Central memory CD8-positive, alpha-beta T cell (primary cell): Measurements from ENCODE around the gene PLPPR3.
"Not testable (repeated sequence)": the region's sequence is repeated elsewhere in the genome, so short reads cannot be mapped to it uniquely, and the experiment has no call there.

Source experiments
- ATAC-seq: fragments of 150-1000 bp; cut with Tn5 transposase; replicated peaks from 2 replicates; pipeline ENCODE4 v1.10.0; 2022; ENCODE audit warnings: mild to moderate bottlenecking, moderate FRiP score, moderate number of reproducible peaks; ENCODE audit not compliant: poor library complexity, severe bottlenecking; ENCODE audit errors: extremely low read depth
- DNase-seq, 2 donors: peaks; one replicate each; pipeline ENCODE4 v3.0.0; 2021; ENCODE audit warnings: low spot score in 2 of 2
- H3K27ac Mint-ChIP-seq: one replicate; pipeline ENCODE4 v1.8.0; 2022; ENCODE audit warnings: low read depth, mild to moderate bottlenecking, moderate library complexity, mixed read lengths
- H3K27me3 Mint-ChIP-seq: one replicate; pipeline ENCODE4 v1.8.0; 2022; ENCODE audit warnings: mixed read lengths
- H3K36me3 Mint-ChIP-seq: one replicate; pipeline ENCODE4 v1.8.0; 2022; ENCODE audit warnings: mild to moderate bottlenecking, moderate library complexity, mixed read lengths; ENCODE audit not compliant: insufficient read depth
- H3K4me1 Mint-ChIP-seq: one replicate; pipeline ENCODE4 v1.8.0; 2022; ENCODE audit warnings: mixed read lengths
- H3K4me3 Mint-ChIP-seq: one replicate; pipeline ENCODE4 v1.8.0; 2022; ENCODE audit warnings: mild to moderate bottlenecking, moderate library complexity, mixed read lengths
- H3K9me3 Mint-ChIP-seq: one replicate; pipeline ENCODE4 v1.8.0; 2022; ENCODE audit warnings: mixed read lengths

The PLPPR3 gene

GRCh38 chr19:850221-850978 lies 28.6 kb upstream of the PLPPR3 start:
- ATAC-seq (no peak), DNase-seq (no peak)
- H3K9me3 Mint-ChIP-seq: no peaks in the 10 kb centered on the region
- H3K4me1 Mint-ChIP-seq: no peaks in the 10 kb centered on the region
- H3K27me3 Mint-ChIP-seq: peaks cover 46% of the 10 kb centered on the region
- H3K36me3 Mint-ChIP-seq: peaks cover 4% of the 10 kb centered on the region
- H3K4me3 Mint-ChIP-seq: no peak overlapping the region
- H3K27ac Mint-ChIP-seq: no peak overlapping the region

- H3K27ac Mint-ChIP-seq, ATAC-seq, H3K9me3 Mint-ChIP-seq, H3K4me1 Mint-ChIP-seq, H3K36me3 Mint-ChIP-seq, DNase-seq, H3K4me3 Mint-ChIP-seq: not testable (repeated sequence)
- peaks cover 58% of the 10 kb centered on the region for H3K27me3 Mint-ChIP-seq
Observed at GRCh38 chr19:849195-849594, 27.4 kb upstream of the PLPPR3 start.

- Mint-ChIP-seq H3K4me1 (peaks cover 6% of the 10 kb centered on the region), H3K9me3 (no peaks in the 10 kb centered on the region), H3K4me3 (no peak overlapping the region), H3K27ac (no peak overlapping the region), H3K27me3 (peaks cover 62% of the 10 kb centered on the region), H3K36me3 (peaks cover 4% of the 10 kb centered on the region)
- ATAC-seq (no peak), DNase-seq (no peak)
Observed at GRCh38 chr19:848386-848921, 26.7 kb upstream of the PLPPR3 start.

GRCh38 chr19:845707-846521 lies 24.2 kb upstream of the PLPPR3 start:
- no peak overlapping the region for H3K4me3 Mint-ChIP-seq
- H3K4me1 Mint-ChIP-seq: peaks cover 6% of the 10 kb centered on the region
- ATAC-seq (no peak), DNase-seq (no peak)
- H3K27ac Mint-ChIP-seq: no peak overlapping the region
- H3K9me3 Mint-ChIP-seq: peaks cover 5% of the 10 kb centered on the region
- H3K27me3 Mint-ChIP-seq: peaks cover 80% of the 10 kb centered on the region
- H3K36me3 Mint-ChIP-seq: peaks cover 7% of the 10 kb centered on the region

- ATAC-seq (peak; percentile 52), DNase-seq (no peak)
- Mint-ChIP-seq H3K36me3 (peaks cover 7% of the 10 kb centered on the region), H3K4me3 (no peak overlapping the region), H3K4me1 (peaks cover 6% of the 10 kb centered on the region), H3K9me3 (peaks cover 5% of the 10 kb centered on the region), H3K27ac (no peak overlapping the region), H3K27me3 (peaks cover 76% of the 10 kb centered on the region)
Observed at GRCh38 chr19:844546-844971, 22.8 kb upstream of the PLPPR3 start.

GRCh38 chr19:843836-844545 lies 22.2 kb upstream of the PLPPR3 start:
- DNase-seq (no peak), ATAC-seq (no peak)
- H3K9me3 Mint-ChIP-seq: peaks cover 5% of the 10 kb centered on the region

GRCh38 chr19:843180-843835 lies 21.6 kb upstream of the PLPPR3 start:
- ATAC-seq (no peak), DNase-seq (no peak)
- H3K4me3 Mint-ChIP-seq: no peak overlapping the region
- peaks cover 64% of the 10 kb centered on the region for H3K27me3 Mint-ChIP-seq
- H3K27ac Mint-ChIP-seq: no peak overlapping the region
- H3K36me3 Mint-ChIP-seq: peaks cover 9% of the 10 kb centered on the region
- H3K4me1 Mint-ChIP-seq: peaks cover 6% of the 10 kb centered on the region
- H3K9me3 Mint-ChIP-seq: peaks cover 5% of the 10 kb centered on the region

More at GRCh38 chr19:843836-844545, 22.2 kb upstream of the PLPPR3 start:
- H3K36me3 Mint-ChIP-seq: peaks cover 9% of the 10 kb centered on the region
- peaks cover 6% of the 10 kb centered on the region for H3K4me1 Mint-ChIP-seq
- H3K27ac Mint-ChIP-seq: no peak overlapping the region
- no peak overlapping the region for H3K4me3 Mint-ChIP-seq
- H3K27me3 Mint-ChIP-seq: peaks cover 71% of the 10 kb centered on the region

GRCh38 chr19:842802-843179 lies 21.0 kb upstream of the PLPPR3 start:
- H3K4me3 Mint-ChIP-seq, H3K36me3 Mint-ChIP-seq, ATAC-seq, H3K27ac Mint-ChIP-seq, DNase-seq, H3K4me1 Mint-ChIP-seq, H3K9me3 Mint-ChIP-seq: not testable (repeated sequence)
- peaks cover 59% of the 10 kb centered on the region for H3K27me3 Mint-ChIP-seq

GRCh38 chr19:840519-841206 lies 18.9 kb upstream of the PLPPR3 start, which contains the start of gene PRTN3:
PRTN3 (plus strand) TSS chr19:840999; CDS start chr19:841009, 10 bp downstream.
- Mint-ChIP-seq H3K9me3 (peaks cover 5% of the 10 kb centered on the region), H3K4me1 (peaks cover 12% of the 10 kb centered on the region), H3K36me3 (peaks cover 10% of the 10 kb centered on the region), H3K4me3 (no peak within 1 kb of the TSS), H3K27me3 (peaks cover 54% of the 10 kb centered on the region), H3K27ac (no peak within 1 kb of the TSS)
- no peak for ATAC-seq
- no peak for DNase-seq

- Mint-ChIP-seq H3K4me3 (no peak overlapping the region), H3K27me3 (peaks cover 19% of the 10 kb centered on the region), H3K27ac (no peak overlapping the region), H3K4me1 (peaks cover 6% of the 10 kb centered on the region), H3K36me3 (peaks cover 5% of the 10 kb centered on the region), H3K9me3 (no peaks in the 10 kb centered on the region)
- DNase-seq (no peak), ATAC-seq (no peak)
Observed at GRCh38 chr19:835210-835810, 13.6 kb upstream of the PLPPR3 start.

GRCh38 chr19:834216-834615 lies 12.5 kb upstream of the PLPPR3 start:
- Mint-ChIP-seq H3K27me3 (peaks cover 19% of the 10 kb centered on the region), H3K9me3 (no peaks in the 10 kb centered on the region), H3K4me3 (no peak overlapping the region), H3K27ac (no peak overlapping the region), H3K4me1 (peaks cover 6% of the 10 kb centered on the region), H3K36me3 (peaks cover 3% of the 10 kb centered on the region)
- DNase-seq (no peak), ATAC-seq (no peak)
